Activated CD8-positive, alpha-beta memory T cell treated with anti-CD3 and anti-CD28 coated beads, Interleukin-2, amount 50 U/mL, for 1 hour (primary cell): ENCODE measurements around the gene LCE3E.
"Not testable (repeated sequence)": the region's sequence is repeated elsewhere in the genome, so short reads cannot be mapped to it uniquely, and the experiment has no call there.

ENCODE experiments used
- DNase-seq: peaks from one replicate; pipeline ENCODE4 v3.0.0-alpha.2; 2020; ENCODE audit errors: extremely low read depth

The LCE3E gene, protein sequence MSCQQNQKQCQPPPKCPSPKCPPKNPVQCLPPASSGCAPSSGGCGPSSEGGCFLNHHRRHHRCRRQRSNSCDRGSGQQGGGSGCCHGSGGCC

DNA sequence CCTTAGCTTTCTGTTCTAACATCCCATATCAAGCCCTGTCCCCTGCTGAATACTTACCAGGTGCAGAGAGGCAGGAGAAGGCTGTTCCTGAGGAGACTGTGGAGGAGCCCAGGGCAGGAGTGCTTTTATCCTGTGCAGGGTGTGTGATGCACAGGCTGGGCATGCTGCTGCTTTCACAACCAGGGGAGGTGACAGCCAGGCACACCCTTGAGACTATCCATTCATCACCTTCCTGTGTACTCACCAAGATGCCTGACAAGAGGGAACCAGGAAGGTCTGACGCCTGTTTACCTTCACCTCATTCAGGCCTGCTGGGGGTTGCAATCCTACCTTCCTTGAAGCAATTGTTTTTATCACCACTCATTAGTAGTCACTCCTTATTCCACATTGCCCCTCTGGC lies at the start of gene LCE3E:
LCE3E (minus strand) TSS at position 100 of the 400 bp plus-strand sequence. CDS start 572 bp downstream, outside the sequence.
- DNase-seq: no peak

DNA sequence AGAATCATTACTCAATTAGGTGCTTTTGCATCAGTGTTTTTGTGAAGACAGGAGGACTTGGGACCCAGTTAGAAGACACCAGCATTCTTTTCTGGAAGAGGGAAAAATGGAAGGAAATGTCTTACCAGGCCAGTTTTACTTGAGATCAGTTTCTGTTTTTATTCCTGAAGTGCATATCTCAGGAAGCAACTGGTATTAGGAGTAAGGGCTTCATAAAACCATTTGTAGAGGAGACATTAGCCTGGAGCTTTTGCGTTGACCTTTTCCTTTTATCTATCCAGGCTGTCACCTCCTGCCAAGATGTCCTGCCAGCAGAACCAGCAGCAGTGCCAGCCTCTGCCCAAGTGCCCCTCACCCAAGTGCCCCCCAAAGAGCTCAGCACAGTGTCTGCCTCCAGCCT lies 46.9 kb upstream of the LCE3E start, which contains the start of gene LCE3B:
LCE3B (plus strand) TSS at position 301 of the 400 bp plus-strand sequence; CDS start at position 301, 0 bp downstream.
- no peak for DNase-seq

DNA sequence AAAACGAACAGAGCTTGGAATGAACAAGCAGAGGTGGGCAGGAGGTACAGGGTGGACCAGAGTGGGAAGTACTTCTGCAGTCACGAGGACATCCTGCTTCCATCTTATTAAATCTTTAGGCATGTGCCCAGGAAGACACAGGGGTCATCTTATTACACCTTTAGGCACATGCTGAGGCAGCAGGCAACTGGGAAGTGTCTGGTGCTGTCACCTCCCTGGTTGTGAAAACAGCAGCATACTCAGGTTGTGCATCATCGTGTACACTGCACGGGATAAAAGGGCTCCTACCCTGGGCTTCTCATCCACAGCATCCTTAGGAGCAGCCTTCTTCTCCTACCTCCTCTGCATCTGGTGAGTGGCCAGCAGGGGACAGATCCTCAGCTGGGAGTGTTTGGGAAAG lies 33.4 kb upstream of the LCE3E start, which contains the start of gene LCE3C:
LCE3C (plus strand) TSS at position 301 of the 400 bp plus-strand sequence. CDS start 498 bp downstream, outside the sequence.
- no peak for DNase-seq

DNA sequence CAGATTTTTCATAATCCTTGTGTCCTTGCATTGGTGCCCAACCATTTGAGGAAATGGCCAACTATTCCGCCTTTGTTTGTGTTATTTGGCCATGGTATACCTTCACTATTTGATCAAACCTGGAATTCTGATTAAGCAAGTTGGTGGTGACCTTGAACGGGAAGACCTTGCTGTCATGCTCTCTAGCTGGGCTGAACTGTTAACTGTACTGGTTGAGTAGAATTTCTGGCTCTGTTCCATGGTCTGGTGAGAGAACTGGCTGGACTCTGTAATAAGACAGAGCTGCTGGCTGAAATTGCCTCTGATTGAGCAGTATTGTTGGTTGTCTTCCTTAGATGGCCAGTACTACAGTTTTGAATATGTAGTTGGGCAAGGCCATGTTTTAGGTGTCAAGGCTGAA lies 30.4 kb upstream of the LCE3E start:
- DNase-seq: no peak

DNA sequence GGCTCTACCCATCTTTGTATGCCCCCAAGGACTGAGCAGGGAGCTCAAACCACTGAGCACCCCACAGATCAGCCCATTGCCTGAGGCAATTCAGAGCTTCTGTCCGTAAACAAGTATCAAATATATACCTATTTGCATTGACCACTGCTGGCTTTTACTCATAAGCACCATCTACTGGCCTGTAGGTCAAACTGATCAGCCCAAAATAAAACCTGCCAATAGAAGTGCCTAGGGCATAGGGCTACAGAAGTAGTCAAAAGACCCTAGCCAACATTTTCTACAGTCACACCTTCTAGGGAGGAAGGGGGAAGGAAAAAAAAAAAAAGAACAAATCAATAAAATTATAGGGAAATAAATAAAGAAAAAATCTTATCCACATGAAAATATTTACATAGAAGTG lies 19.0 kb upstream of the LCE3E start:
- no peak for DNase-seq

DNA sequence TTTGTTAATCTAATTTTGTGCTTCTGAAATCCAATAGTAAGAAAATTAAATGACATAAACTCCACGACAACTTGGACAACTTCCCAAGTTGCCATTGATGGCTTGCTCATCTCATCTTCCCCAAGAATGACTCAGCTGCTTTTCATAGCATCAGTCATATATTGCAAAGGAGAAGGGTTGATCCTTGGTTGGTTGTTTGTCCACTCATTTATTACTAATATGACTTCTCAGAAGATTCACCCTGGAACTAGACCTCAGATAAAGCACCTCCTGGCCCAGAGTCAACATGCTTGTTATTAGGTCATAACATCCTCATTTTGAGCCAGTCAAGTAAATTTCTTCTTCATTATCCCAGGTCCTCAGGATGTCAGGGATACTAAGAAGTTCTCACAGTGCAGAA lies 16.1 kb upstream of the LCE3E start:
- DNase-seq: no peak

DNA sequence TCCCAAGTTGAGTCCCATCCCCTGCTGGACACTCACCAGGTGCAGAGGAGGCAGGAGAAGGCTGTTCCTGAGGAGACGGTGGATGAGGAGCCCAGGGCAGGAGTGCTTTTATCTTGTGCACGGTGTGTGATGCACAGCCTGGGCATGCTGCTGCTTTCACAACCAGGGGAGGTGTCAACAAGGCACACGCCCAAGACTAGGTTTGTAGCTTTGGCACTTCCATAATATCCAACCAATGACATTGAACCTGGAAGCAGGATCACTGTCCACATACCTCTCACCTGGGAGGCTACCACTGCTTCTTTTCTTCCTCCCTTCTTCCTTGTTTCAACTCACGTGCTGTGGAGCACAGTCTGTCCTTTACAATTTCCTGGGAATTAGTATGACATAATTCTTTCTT lies 13.9 kb upstream of the LCE3E start, which contains the start of gene LCE3D:
LCE3D (minus strand) TSS at position 84 of the 400 bp plus-strand sequence. CDS start 580 bp downstream, outside the sequence.
- DNase-seq: no peak

DNA sequence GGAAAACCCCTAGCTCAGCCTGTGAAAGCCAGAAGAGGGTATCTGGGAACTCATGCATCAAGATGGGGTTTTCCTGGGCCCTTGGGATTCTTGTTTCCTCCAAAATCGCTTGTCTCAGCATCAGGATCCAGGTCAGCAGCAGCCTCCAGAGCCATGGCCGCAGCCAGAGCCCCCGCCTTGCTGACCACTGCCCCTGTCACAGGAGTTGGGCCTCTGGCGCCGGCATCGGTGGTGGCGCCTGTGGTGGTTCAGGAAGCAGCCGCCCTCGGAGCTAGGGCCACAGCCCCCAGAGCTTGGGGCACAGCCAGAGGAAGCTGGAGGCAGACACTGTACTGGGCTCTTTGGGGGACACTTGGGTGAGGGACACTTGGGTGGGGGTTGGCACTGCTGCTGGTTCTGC lies 12.9 kb upstream of the LCE3E start:
- not testable (repeated sequence) for DNase-seq

DNA sequence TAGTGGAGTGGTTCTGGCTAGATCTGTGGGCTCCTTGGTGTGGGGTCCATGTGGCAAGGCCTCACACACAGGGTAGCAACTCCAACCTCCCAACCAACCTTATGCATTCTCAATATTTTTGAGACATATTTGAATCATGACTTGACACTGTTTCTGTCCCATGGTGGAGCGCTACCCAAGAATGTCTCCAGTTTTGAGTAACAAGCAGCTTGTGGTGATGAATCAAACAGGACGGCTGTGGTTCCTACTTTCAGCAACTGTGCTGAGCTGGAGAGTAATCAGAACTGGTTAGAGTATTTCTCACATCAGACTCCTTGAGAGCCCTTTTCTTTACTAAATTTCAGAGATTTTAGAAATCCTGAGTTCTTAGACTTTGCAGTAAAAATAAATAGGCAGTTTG lies 10.6 kb upstream of the LCE3E start:
- DNase-seq: no peak

DNA sequence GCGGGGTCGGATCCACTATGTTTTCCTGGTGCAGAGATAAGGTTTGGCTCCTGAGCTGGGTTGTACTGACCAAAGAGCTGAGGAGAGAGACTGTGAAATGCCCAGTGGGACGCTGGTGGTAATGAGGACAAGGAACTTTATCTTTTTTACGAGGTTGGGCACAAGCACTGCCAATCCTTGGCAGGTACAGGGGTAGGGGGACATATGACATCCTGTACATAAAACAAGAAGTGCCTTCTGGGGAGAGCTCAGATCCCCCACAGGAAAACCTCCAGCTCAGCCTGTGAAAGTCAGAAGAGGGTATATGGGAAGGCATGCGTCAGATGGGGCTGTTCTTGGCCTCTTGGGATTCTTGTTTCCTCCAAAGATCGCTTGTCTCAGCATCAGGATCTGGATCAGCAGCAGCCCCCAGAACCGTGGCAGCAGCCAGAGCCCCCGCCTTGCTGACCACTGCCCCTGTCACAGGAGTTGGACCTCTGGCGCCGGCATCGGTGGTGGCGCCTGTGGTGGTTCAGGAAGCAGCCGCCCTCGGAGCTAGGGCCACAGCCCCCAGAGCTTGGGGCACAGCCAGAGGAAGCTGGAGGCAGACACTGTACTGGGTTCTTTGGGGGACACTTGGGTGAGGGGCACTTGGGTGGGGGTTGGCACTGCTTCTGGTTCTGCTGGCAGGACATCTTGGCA lies 905 bp downstream of the LCE3E start:
- DNase-seq: no peak

DNA sequence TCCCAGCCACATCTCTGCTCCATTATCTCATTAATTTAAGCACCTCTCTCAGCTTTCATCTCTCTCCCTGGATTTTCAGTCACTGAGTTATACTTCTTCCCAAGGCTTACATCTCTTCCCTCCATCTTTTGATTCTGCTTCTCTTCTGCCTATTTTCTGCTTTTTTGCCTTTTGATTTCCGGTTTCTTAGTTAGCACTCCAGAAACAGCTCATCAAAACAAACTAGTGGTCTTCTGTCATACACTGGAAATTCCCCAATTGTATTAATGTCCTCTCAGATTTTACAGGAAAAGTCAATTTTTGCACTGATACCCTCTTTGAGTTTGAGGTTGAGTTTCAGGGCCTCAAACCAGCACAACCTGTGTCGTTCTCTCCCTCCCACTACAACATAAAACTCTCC lies 1.5 kb downstream of the LCE3E start:
- no peak for DNase-seq

DNA sequence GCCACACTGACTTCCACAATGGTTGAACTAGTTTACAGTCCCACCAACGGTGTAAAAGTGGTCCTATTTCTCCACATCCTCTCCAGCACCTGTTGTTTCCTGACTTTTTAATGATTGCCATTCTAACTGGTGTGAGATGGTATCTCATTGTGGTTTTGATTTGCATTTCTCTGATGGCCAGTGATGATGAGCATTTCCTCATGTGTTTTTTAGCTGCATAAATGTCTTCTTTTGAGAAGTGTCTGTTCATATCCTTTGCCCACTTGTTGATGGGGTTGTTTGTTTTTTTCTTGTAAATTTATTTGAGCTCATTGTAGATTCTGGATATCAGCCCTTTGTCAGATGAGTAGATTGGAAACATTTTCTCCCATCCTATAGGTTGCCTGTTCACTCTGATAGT lies 18.2 kb downstream of the LCE3E start:
- DNase-seq: not testable (repeated sequence)

DNA sequence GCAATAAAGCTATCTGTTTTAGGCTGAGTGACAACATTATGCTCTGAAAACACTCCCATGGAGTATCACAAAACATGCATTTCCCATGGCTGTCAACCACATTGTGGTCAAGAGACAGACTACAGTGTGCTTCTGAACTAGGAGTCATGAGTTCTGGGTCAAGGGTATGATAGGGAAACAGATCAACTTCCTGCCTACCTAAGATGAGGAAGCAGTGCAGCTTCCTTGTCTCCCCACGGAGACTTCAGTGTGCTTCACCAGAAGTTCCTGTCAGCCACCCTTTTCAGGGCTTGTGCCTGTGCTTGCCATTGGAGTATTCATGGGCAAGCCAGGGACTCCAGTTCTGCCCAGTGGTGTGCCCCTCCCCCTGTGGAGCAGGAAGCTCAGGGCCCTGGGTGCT lies 19.9 kb downstream of the LCE3E start:
- DNase-seq: no peak

DNA sequence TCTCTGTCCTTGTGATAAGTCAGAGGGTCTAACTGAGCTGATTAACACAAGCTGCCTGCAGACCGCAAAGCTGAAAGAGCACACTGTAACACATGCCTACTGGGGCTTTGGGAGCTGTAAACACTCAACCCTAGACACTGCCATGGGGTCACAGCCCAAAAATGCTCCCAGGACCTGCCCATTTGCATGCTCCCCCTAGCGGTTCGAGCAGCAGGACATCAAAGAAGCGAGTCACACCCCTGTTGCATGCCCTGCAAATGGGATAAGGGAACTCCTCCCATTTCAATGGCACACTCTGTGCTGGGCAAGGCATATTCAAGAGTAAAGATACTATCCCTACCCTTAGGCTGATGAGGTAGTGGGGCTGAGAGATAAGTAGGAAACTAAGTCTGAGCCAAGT lies 22.8 kb downstream of the LCE3E start:
- DNase-seq: no peak

DNA sequence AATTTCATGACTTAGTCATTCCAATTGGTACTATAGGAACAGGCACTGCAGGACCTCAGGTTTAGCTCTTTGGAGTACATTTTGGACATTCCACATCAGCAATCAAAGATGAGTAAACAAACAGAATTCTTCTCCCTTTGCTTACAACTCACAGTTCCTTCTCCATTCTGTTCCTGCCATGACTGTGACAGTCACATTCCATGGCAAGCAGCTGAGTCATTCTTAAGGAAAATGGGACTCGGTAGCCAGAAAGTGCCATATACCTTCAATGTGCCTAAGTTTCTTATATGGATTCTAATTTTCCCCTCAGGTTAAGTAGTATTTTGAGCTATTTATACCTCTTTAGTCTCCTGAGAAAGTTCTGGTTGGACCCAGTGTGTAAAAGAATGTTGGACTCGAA lies 26.7 kb downstream of the LCE3E start:
- no peak for DNase-seq

DNA sequence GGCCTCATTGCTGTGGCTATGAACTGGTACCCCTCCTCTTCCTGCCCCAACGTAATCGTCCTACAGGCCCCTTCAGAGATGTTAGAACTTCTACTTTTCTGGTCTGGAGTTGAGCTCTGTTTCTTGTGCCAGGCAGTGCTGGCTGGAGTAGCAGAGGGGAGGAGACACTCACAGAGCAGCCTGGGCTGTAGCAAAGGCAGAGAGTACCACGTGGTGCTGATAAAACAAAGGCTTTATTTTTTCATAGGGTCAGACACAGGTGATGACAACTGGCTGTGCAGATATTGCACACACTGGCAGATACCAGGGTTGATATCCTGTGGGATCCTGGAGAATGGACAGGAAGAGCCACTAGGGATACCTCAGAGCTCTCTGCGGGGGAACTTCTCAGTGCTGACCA lies 29.1 kb downstream of the LCE3E start:
- DNase-seq: no peak

DNA sequence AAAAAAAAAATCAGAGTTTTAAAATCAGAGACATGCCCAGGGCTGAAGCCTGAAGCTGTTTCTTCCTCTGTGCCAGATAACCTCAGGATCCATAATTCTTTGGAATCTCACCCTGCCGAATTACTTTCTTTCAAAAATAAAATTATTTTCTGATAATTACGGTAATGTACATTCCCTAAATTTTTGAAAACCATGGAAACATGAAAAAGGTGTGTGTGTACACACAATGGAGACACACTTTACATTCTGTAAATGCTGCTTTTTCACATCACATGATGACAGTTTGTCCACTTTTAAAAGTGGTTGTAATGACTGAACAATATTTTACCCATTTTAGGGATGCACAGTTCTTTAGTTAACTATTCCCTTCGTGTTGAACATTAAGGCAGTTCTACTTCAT lies 30.8 kb downstream of the LCE3E start:
- DNase-seq: no peak

DNA sequence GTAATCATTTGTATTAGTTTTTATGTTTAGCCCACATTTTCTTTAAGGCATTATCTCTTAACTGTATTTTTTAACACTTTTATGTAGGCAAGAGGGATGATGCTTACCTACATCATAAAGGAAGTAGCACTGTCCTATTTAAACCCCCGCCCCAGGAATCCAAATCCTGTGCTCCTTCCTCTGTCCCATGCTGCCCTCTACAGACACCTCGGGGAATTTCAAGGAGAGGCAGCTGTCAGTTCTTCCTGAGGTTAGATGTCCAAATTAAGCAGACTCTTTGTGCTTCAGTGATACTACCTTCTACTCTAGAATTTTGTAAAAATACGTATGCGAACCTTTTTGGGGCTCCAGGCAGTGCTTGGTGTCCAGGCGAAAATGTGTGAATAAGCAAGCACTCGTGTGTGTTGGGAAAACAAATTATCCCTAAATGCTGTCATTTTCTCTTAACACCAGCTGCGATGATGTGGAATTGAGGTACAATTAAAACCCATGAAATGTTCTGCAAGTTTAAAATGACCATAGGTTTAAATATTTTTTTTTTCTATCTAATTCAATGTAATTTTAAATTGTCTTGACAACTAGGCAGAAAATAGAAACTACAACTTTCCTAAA lies 33.1 kb downstream of the LCE3E start:
- DNase-seq: no peak

DNA sequence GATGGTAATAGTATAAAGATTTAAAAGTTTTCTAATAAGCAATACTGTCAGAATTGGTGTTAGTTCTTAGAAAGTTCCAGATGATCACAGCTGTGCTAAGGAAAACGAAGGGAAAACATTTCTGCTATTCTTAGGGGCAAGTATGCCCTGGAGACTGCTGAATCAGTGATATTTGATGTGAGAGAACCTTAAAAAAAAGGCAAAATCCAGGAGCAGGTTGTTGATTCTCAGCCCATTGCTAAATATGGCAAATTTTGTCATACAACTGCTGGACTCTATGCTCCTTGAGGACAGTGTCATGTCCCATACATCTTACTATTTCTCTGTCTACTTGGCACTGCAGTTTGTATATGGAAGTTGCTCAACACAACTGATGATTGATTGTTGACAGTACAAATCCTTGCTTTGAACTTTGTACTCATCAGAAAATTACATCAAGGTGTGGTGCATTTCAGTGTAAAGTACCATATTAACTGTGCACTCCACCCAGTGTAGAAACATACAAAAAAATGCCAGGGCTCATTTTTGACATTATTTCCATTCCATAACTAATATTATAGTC lies 41.4 kb downstream of the LCE3E start:
- DNase-seq: no peak

DNA sequence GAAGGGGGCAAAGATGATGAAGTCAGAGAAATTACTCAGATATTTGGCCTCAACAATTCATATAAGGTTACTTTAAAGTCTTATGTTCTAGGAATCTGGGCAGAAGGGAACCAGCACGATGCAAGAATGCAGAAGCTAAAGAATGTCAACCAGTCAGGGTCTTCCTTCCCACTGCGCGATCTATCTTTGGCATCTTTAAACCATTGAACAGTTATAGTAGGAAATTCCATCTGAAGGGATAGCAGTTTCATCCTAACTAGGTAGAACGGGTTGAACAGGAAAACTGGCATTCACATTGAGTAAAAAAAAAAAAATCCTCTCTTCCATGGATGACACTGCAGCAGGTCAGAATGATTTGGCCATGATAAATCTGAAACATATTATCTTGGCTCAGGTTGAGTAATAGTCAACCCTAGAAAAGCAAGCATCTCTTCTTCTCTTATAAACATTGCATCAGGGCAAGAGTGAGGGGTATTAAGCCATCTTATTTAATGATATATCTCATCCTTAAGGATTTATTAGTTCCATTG lies 46.0 kb downstream of the LCE3E start:
- DNase-seq: no peak

DNA sequence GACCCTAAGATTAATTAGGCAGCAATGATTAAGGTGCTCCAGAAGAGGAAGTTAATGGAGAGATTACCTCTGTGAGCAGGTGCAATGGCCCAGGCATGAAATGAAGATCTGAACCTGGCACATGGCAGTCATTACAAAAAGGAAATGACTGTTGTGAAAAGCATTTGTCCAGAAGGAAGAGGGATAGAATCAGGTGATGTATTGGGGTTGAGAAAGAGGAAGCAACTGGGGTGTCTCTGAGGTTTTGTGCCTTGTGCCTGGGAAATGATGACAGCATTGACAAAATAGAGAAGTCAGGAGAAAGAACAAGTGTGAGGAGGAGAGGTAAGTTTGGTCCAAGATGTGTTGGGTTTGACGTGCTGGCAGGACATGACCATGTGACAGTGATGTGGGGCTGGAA lies 46.7 kb downstream of the LCE3E start:
- no peak for DNase-seq

DNA sequence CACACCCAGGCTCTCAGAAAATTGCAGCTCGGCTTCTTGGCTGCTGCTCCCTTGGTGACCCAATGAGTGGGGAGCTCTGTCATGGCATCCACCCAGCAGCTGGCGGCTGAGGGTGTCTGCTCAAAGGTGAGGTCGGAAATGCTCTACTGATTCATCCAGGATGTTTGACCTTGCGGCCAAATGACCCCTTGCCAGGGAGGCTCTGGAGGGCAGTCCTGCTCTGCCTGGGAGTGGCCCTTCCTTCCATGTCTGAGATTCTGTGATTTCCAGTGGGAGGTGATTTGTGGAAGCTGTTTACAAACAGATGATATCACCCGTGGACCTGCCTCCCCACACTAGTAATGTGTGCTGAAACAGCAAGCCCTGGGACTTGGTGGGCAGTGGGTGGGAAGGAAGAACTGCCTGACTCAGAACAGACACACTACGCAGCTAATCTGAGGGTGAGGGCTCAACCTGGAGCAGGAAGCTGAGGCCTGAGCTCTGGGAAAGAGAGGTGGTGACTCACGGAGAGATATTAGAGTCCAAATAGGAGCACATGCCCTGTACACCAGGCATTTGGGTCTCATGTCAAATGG lies 49.3 kb downstream of the LCE3E start:
- DNase-seq: no peak
